ENCODE results near the gene ATG2B. TPM values are rescaled to one million over a fixed set of nuclear protein-coding genes. Genes with fewer than 3 reads are reported as not detected.

ATG2B gene
- total RNA-seq, 1 experiment from 2014 or later, result 60.8 TPM

GRCh38 chr14:96257056-96257455 is 106.1 kb downstream of the ATG2B start:
- Histone ChIP-seq H4K20me1 (ENCODE audit: insufficient read depth, low read depth, low read length) (no peaks in the 10 kb centered on the region), H3K4me2 (ENCODE audit: low read depth, low read length, poor library complexity, severe bottlenecking) (no peak overlapping the region), H3K27me3 (ENCODE audit: low read length) (no peaks in the 10 kb centered on the region), H2AFZ (ENCODE audit: low read length) (no peak overlapping the region), H3K9me2 (replicated peaks; ENCODE audit: insufficient read depth, low read length) (no peaks in the 10 kb centered on the region), H3K9ac (ENCODE audit: low read length) (no peak overlapping the region), H3K9me3 (ENCODE audit: low read length) (no peaks in the 10 kb centered on the region), H3K79me2 (ENCODE audit: low read length) (no peaks in the 10 kb centered on the region), H3K36me3 (ENCODE audit: insufficient read depth, low read length) (no peaks in the 10 kb centered on the region), H3K27ac (ENCODE audit: low read length) (no peak overlapping the region), H3K4me1 (ENCODE audit: low read length) (no peaks in the 10 kb centered on the region), H3K4me3 (ENCODE audit: low read length) (no peak overlapping the region)
- no peak for DNase-seq

DNA sequence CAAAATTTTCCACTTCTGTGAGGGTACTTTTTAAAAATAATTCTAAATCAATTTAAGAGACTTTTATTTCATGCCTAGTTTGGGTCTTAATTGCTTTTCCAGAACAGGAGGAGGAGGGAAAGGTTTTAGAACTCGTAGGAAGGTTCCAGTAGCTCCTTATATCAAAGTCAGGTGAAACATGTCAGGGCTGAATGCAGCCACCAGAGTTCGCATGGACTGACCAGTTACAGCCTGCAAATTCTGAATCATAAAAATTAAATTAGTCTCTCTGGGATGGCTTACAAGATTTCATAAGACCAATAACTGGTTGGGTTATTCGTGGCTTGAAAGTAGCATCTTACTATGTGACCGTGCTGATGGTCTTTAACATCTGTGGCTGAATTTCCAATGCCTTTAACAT is 106.7 kb downstream of the ATG2B start:
- Histone ChIP-seq H3K27me3 (ENCODE audit: low read length) (no peaks in the 10 kb centered on the region), H3K4me1 (ENCODE audit: low read length) (no peaks in the 10 kb centered on the region)

GRCh38 chr14:96255501-96256366 is 107.4 kb downstream of the ATG2B start, which contains the start of gene BDKRB1:
Gene BDKRB1 (plus strand): TSS chr14:96256210. CDS start chr14:96263683, 7,473 bp downstream.
- Histone ChIP-seq H3K9me2 (replicated peaks; ENCODE audit: insufficient read depth, low read length) (no peaks in the 10 kb centered on the region), H3K4me3 (ENCODE audit: low read length) (no peak within 1 kb of the TSS), H3K9ac (ENCODE audit: low read length) (no peak within 1 kb of the TSS), H3K27ac (ENCODE audit: low read length) (no peak within 1 kb of the TSS), H3K4me1 (ENCODE audit: low read length) (no peaks in the 10 kb centered on the region), H3K36me3 (ENCODE audit: insufficient read depth, low read length) (no peaks in the 10 kb centered on the region), H4K20me1 (ENCODE audit: insufficient read depth, low read depth, low read length) (no peaks in the 10 kb centered on the region), H3K4me2 (ENCODE audit: low read depth, low read length, poor library complexity, severe bottlenecking) (no peak within 1 kb of the TSS), H3K27me3 (ENCODE audit: low read length) (no peaks in the 10 kb centered on the region), H2AFZ (ENCODE audit: low read length) (no peak within 1 kb of the TSS), H3K79me2 (ENCODE audit: low read length) (no peaks in the 10 kb centered on the region), H3K9me3 (ENCODE audit: low read length) (no peaks in the 10 kb centered on the region)
- no peak for DNase-seq

More for the DNA sequence above, 106.7 kb downstream of the ATG2B start:
- H3K27ac ChIP-seq (ENCODE audit: low read length), result no peak overlapping the region
- H3K4me3 ChIP-seq (ENCODE audit: low read length), result no peak overlapping the region
- DNase-seq, result no peak
- no peaks in the 10 kb centered on the region for H3K9me2 ChIP-seq (replicated peaks; ENCODE audit: insufficient read depth, low read length)
- no peaks in the 10 kb centered on the region for H4K20me1 ChIP-seq (ENCODE audit: insufficient read depth, low read depth, low read length)
- no peak overlapping the region for H2AFZ ChIP-seq (ENCODE audit: low read length)
- no peaks in the 10 kb centered on the region for H3K9me3 ChIP-seq (ENCODE audit: low read length)
- no peaks in the 10 kb centered on the region for H3K79me2 ChIP-seq (ENCODE audit: low read length)
- H3K9ac ChIP-seq (ENCODE audit: low read length), result no peak overlapping the region
- H3K36me3 ChIP-seq (ENCODE audit: insufficient read depth, low read length), result no peaks in the 10 kb centered on the region
- no peak overlapping the region for H3K4me2 ChIP-seq (ENCODE audit: low read depth, low read length, poor library complexity, severe bottlenecking)

DNA sequence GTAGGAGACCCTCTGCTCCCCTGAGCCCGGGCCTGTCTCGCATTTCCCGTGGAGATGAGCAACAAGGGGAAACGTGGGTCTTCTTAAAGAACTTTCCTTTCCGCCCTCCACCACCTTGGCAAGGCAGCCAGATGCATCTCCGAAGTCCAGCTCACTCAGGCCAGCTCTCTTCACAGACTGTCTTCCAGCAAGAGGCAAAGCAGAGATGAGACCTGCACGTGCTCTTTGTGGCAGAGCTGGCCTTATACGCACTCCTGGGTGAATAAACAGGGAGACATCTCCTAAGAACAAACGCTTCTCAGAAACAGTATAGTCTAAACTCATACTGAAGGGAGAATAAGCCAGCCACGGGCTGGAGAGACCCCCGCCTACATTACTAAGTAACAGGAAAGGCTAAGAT is 108.5 kb downstream of the ATG2B start:
- H3K9ac ChIP-seq (ENCODE audit: low read length), result no peak overlapping the region
- no peaks in the 10 kb centered on the region for H3K36me3 ChIP-seq (ENCODE audit: insufficient read depth, low read length)
- H3K4me3 ChIP-seq (ENCODE audit: low read length), result no peak overlapping the region
- no peak overlapping the region for H2AFZ ChIP-seq (ENCODE audit: low read length)
- no peak for DNase-seq
- H3K4me1 ChIP-seq (ENCODE audit: low read length), result no peaks in the 10 kb centered on the region
- no peaks in the 10 kb centered on the region for H3K79me2 ChIP-seq (ENCODE audit: low read length)
- no peak overlapping the region for H3K4me2 ChIP-seq (ENCODE audit: low read depth, low read length, poor library complexity, severe bottlenecking)
- no peaks in the 10 kb centered on the region for H3K9me2 ChIP-seq (replicated peaks; ENCODE audit: insufficient read depth, low read length)
- H3K9me3 ChIP-seq (ENCODE audit: low read length), result no peaks in the 10 kb centered on the region
- no peak overlapping the region for H3K27ac ChIP-seq (ENCODE audit: low read length)
- H4K20me1 ChIP-seq (ENCODE audit: insufficient read depth, low read depth, low read length), result no peaks in the 10 kb centered on the region
- no peaks in the 10 kb centered on the region for H3K27me3 ChIP-seq (ENCODE audit: low read length)

DNA sequence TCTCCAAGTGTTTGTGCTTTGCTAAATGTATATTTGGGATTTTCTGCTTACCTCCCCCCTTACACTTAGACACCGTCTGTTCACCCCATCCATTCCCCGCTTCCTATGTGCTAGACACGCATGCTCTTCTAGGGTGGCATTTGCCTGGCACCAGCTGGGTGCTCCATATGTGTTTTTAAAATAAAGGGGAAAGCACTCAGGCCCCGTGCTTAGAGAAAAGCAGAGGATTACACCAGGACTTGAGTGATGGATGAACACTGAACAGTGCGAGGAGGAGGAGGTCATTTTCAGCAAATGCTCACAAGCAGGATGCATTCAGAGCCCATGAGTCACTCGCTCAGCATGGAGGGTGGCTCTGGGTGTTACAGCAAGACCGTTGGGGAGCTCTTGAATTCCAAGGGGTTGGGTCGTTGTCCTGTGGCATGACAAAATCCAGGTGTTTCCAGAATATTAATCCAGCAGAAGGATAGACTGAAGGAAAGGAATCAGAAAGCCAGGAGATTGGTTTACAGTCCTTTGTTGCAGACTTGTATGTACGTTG is 110.1 kb downstream of the ATG2B start:
- no peak overlapping the region for H3K4me3 ChIP-seq (ENCODE audit: low read length)
- H3K79me2 ChIP-seq (ENCODE audit: low read length), result no peaks in the 10 kb centered on the region
- H3K9me2 ChIP-seq (replicated peaks; ENCODE audit: insufficient read depth, low read length), result no peaks in the 10 kb centered on the region
- H3K9ac ChIP-seq (ENCODE audit: low read length), result no peak overlapping the region
- H2AFZ ChIP-seq (ENCODE audit: low read length), result no peak overlapping the region
- no peaks in the 10 kb centered on the region for H4K20me1 ChIP-seq (ENCODE audit: insufficient read depth, low read depth, low read length)
- H3K4me1 ChIP-seq (ENCODE audit: low read length), result no peaks in the 10 kb centered on the region
- no peaks in the 10 kb centered on the region for H3K9me3 ChIP-seq (ENCODE audit: low read length)
- no peak overlapping the region for H3K4me2 ChIP-seq (ENCODE audit: low read depth, low read length, poor library complexity, severe bottlenecking)
- no peak for DNase-seq
- H3K27ac ChIP-seq (ENCODE audit: low read length), result no peak overlapping the region
- H3K36me3 ChIP-seq (ENCODE audit: insufficient read depth, low read length), result no peaks in the 10 kb centered on the region
- H3K27me3 ChIP-seq (ENCODE audit: low read length), result no peaks in the 10 kb centered on the region

DNA sequence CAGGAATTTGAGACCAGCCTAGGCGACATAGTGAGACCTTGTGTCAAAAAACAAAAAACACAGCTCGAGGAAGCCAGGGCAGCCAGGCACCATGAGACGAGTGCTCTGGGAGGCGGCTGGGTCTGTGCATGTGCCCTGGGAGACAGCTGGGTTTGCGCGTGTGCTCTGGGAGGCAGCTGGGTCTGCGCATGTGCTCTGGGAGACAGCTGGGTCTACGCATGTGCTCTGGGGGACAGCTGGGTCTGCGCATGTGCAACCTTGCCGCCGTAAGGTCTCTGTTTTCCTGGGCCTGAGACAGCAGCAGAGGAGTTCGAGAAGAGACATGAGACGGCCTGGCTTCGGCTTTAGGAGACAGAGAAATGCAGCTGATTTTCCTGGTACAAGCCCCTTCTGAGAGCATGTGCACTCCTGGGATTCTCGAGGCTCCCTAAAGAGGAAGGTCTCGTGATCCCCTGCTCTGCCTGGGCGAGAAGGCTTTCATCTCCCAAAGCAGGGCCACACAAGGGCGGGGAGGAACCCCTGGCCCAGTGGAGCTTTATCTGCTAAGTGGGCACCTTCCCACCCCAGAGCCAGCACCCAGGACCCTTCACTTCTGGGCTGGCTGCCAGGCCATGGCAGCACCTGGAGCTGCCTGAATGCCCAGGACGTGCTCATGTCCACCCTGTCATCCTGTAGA is 110.7 kb downstream of the ATG2B start:
- H3K27ac ChIP-seq (ENCODE audit: low read length), result no peak overlapping the region
- DNase-seq, result no peak
- no peaks in the 10 kb centered on the region for H3K4me1 ChIP-seq (ENCODE audit: low read length)
- H3K27me3 ChIP-seq (ENCODE audit: low read length), result no peaks in the 10 kb centered on the region
- no peaks in the 10 kb centered on the region for H3K36me3 ChIP-seq (ENCODE audit: insufficient read depth, low read length)
- H3K9ac ChIP-seq (ENCODE audit: low read length), result no peak overlapping the region
- no peaks in the 10 kb centered on the region for H4K20me1 ChIP-seq (ENCODE audit: insufficient read depth, low read depth, low read length)
- H3K9me3 ChIP-seq (ENCODE audit: low read length), result no peaks in the 10 kb centered on the region
- H3K79me2 ChIP-seq (ENCODE audit: low read length), result no peaks in the 10 kb centered on the region
- H2AFZ ChIP-seq (ENCODE audit: low read length), result no peak overlapping the region
- H3K4me2 ChIP-seq (ENCODE audit: low read depth, low read length, poor library complexity, severe bottlenecking), result no peak overlapping the region
- no peaks in the 10 kb centered on the region for H3K9me2 ChIP-seq (replicated peaks; ENCODE audit: insufficient read depth, low read length)
- H3K4me3 ChIP-seq (ENCODE audit: low read length), result no peak overlapping the region

GRCh38 chr14:96251656-96252155 is 111.4 kb downstream of the ATG2B start:
- Histone ChIP-seq H3K9ac (ENCODE audit: low read length) (no peak overlapping the region), H2AFZ (ENCODE audit: low read length) (no peak overlapping the region), H3K27me3 (ENCODE audit: low read length) (no peaks in the 10 kb centered on the region), H3K4me3 (ENCODE audit: low read length) (no peak overlapping the region), H3K27ac (ENCODE audit: low read length) (no peak overlapping the region), H3K4me1 (ENCODE audit: low read length) (no peaks in the 10 kb centered on the region), H3K9me2 (replicated peaks; ENCODE audit: insufficient read depth, low read length) (no peaks in the 10 kb centered on the region), H3K9me3 (ENCODE audit: low read length) (no peaks in the 10 kb centered on the region), H4K20me1 (ENCODE audit: insufficient read depth, low read depth, low read length) (no peaks in the 10 kb centered on the region), H3K79me2 (ENCODE audit: low read length) (no peaks in the 10 kb centered on the region), H3K4me2 (ENCODE audit: low read depth, low read length, poor library complexity, severe bottlenecking) (no peak overlapping the region), H3K36me3 (ENCODE audit: insufficient read depth, low read length) (no peaks in the 10 kb centered on the region)
- DNase-seq, result no peak

DNA sequence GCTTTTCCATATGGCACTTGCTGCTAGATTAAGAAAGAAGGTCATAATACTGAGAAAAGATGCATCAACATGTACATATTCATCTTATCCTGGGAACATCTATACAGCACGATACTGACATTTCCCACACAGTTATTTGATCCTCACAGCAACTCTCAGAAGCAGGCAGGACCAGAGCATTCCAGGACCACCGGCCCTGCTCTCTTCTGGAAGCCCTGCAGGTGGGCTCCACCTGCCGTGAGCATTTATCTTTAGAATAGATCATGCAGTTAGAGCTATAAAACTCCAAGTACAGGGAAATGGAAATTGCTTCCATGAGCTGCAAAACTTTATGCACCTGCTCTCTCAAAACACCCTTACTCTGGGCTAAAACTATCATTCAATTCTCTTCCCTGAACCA is 112.7 kb downstream of the ATG2B start:
- Histone ChIP-seq H3K9me2 (replicated peaks; ENCODE audit: insufficient read depth, low read length) (no peaks in the 10 kb centered on the region), H3K9me3 (ENCODE audit: low read length) (no peaks in the 10 kb centered on the region), H3K27me3 (ENCODE audit: low read length) (no peaks in the 10 kb centered on the region), H3K27ac (ENCODE audit: low read length) (no peak overlapping the region), H3K4me2 (ENCODE audit: low read depth, low read length, poor library complexity, severe bottlenecking) (no peak overlapping the region), H2AFZ (ENCODE audit: low read length) (no peak overlapping the region), H3K9ac (ENCODE audit: low read length) (no peak overlapping the region), H3K4me3 (ENCODE audit: low read length) (no peak overlapping the region), H4K20me1 (ENCODE audit: insufficient read depth, low read depth, low read length) (no peaks in the 10 kb centered on the region), H3K36me3 (ENCODE audit: insufficient read depth, low read length) (no peaks in the 10 kb centered on the region), H3K79me2 (ENCODE audit: low read length) (no peaks in the 10 kb centered on the region), H3K4me1 (ENCODE audit: low read length) (no peaks in the 10 kb centered on the region)
- no peak for DNase-seq
